ENCODE measurements around the gene ZFX. TPM values are rescaled to one million over a fixed set of nuclear protein-coding genes. Genes with fewer than 3 reads are reported as not detected.
A peak's percentile ranks its signal among the peaks of the same experiment; 100 is the strongest.

Gene ZFX
- total RNA-seq, 1 experiment from 2014 or later: 66.8 TPM

- no peak overlapping the region for H3K4me2 ChIP-seq (ENCODE audit: insufficient read depth, insufficient read length, low read length)
- H3T11ph ChIP-seq (ENCODE audit: low read length): no peak overlapping the region
- Mint-ChIP-seq H3K4me1 (peaks cover 3 to 12% of the 10 kb centered on the region in 2 experiments), H3K4me3 (no peak overlapping the region), H3K27me3 (ENCODE audit: low read depth) (no peaks in the 10 kb centered on the region), H3K27ac (peak overlapping the region in 1 of 3 experiments; percentile 82; a peak in 1 of 7 replicates), H3K9me3 (no peaks in the 10 kb centered on the region), H3K36me3 (ENCODE audit: insufficient read depth in 1 of 3, low read depth in 3 of 3) (no peaks in the 10 kb centered on the region)
- H3K23me2 ChIP-seq (ENCODE audit: insufficient read length, low read depth, low read length, poor library complexity, severe bottlenecking): no peaks in the 10 kb centered on the region
- H2AFZ ChIP-seq (ENCODE audit: low read length): no peak overlapping the region
- no peak overlapping the region for H3K9ac ChIP-seq (ENCODE audit: extremely low read depth, insufficient read length, low read length)
- no peak overlapping the region for H3K14ac ChIP-seq (ENCODE audit: insufficient read depth, low read length)
- H3K56ac ChIP-seq (ENCODE audit: insufficient read length, low read depth, low read length): no peak overlapping the region
- no CpG with 5 or more reads among the region's 2 CpGs for WGBS (ENCODE audit: extremely low coverage, insufficient read length, low lambda C conversion rate)
- H4K8ac ChIP-seq (replicated peaks; ENCODE audit: insufficient read length, low read depth, low read length): no peak overlapping the region
- no peak overlapping the region for H2BK20ac ChIP-seq (ENCODE audit: low read depth, low read length, poor library complexity, severe bottlenecking)
- no peak overlapping the region for H3K18ac ChIP-seq (ENCODE audit: insufficient read length, low read depth, low read length)
- H2BK15ac ChIP-seq (ENCODE audit: low read depth, low read length): no peak overlapping the region
- no peaks in the 10 kb centered on the region for H3K27me3 ChIP-seq (ENCODE audit: insufficient read depth, low read length)
- no peak overlapping the region for H2BK12ac ChIP-seq (ENCODE audit: insufficient read length, low read depth, low read length)
- no peak overlapping the region for H3K23ac ChIP-seq (ENCODE audit: insufficient read length, low read depth, low read length)
- DNase-seq: no peak
- no peak overlapping the region for H4K5ac ChIP-seq (ENCODE audit: insufficient read length, low read depth, low read length)
- no peak overlapping the region for H2BK120ac ChIP-seq (ENCODE audit: low read depth, low read length, poor library complexity, severe bottlenecking)
- no peaks in the 10 kb centered on the region for H4K20me1 ChIP-seq (ENCODE audit: control insufficient read depth, insufficient read depth, insufficient read length)
- TF ChIP-seq, protein P1, sequence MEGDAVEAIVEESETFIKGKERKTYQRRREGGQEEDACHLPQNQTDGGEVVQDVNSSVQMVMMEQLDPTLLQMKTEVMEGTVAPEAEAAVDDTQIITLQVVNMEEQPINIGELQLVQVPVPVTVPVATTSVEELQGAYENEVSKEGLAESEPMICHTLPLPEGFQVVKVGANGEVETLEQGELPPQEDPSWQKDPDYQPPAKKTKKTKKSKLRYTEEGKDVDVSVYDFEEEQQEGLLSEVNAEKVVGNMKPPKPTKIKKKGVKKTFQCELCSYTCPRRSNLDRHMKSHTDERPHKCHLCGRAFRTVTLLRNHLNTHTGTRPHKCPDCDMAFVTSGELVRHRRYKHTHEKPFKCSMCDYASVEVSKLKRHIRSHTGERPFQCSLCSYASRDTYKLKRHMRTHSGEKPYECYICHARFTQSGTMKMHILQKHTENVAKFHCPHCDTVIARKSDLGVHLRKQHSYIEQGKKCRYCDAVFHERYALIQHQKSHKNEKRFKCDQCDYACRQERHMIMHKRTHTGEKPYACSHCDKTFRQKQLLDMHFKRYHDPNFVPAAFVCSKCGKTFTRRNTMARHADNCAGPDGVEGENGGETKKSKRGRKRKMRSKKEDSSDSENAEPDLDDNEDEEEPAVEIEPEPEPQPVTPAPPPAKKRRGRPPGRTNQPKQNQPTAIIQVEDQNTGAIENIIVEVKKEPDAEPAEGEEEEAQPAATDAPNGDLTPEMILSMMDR (conservative IDR thresholded peaks at IDR 0.05): no peak
- H3K27ac ChIP-seq (ENCODE audit: insufficient read length, low read depth, low read length): no peak overlapping the region
- no peaks in the 10 kb centered on the region for H3K79me2 ChIP-seq (ENCODE audit: insufficient read depth, low read length)
- no peaks in the 10 kb centered on the region for H3K4me1 ChIP-seq (ENCODE audit: insufficient read depth, low read length)
- no peaks in the 10 kb centered on the region for H3K9me3 ChIP-seq (ENCODE audit: control insufficient read depth, low read depth, low read length)
- no peak overlapping the region for H4K91ac ChIP-seq (ENCODE audit: insufficient read length, low read depth, low read length)
- no peak overlapping the region for H3K4ac ChIP-seq (ENCODE audit: low read depth, low read length)
- no peak overlapping the region for H2AK5ac ChIP-seq (ENCODE audit: insufficient read length, low read length)
- H3K79me1 ChIP-seq (ENCODE audit: insufficient read depth, low read depth, low read length, poor library complexity, severe bottlenecking): no peaks in the 10 kb centered on the region
- H2BK5ac ChIP-seq (ENCODE audit: insufficient read length, low read length): no peak overlapping the region
Observed at GRCh38 chrX:24100713-24101112, 48.8 kb upstream of the ZFX start.
